Measurements from ENCODE around the gene TPCN2. TPM values are rescaled to one million over a fixed set of nuclear protein-coding genes. Genes with fewer than 3 reads are reported as not detected.

TPCN2 gene
- total RNA-seq, 2 experiments from 2014 or later, result 21.4 to 22.1 TPM

GRCh38 chr11:69005183-69005630 lies 43.5 kb upstream of the TPCN2 start:
- Mint-ChIP-seq H3K9me3 (no peaks in the 10 kb centered on the region), H3K4me3 (no peak overlapping the region)

GRCh38 chr11:69005631-69006368 lies 42.9 kb upstream of the TPCN2 start:
- POLR2A ChIA-PET, result no interaction called here
- ATAC-seq (ENCODE audit: low read depth), result no peak

More at GRCh38 chr11:69005183-69005630, 43.5 kb upstream of the TPCN2 start:
- Mint-ChIP-seq H3K4me1 (no peaks in the 10 kb centered on the region), H3K27me3 (peaks cover 10% of the 10 kb centered on the region), H3K36me3 (no peaks in the 10 kb centered on the region), H3K27ac (no peak overlapping the region)
- ATAC-seq (ENCODE audit: low read depth) (no peak), DNase-seq (peak; percentile 4)
- POLR2A ChIA-PET, result no interaction called here

DNA sequence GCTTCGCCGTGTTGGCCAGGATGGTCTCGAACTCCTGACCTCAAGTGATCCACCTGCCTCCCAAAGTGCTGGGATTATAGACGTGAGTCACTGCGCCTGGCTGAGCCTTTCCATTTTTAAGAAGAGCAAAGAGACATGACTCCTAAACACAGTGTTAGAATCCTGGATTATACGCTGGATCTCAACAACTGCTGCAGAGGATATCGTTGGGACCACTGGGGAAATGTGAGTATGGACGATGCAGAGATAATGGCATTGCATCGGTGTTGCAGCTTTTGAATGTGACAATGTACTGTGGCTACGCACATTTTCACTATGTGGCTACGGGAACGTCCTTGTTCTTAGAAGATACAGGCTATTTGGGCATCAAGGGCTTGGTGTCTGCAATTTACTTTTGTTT lies 41.9 kb upstream of the TPCN2 start:
- no peak overlapping the region for H3K4me3 Mint-ChIP-seq
- DNase-seq (no peak), ATAC-seq (ENCODE audit: low read depth) (no peak)
- no peak overlapping the region for H3K27ac Mint-ChIP-seq
- H3K36me3 Mint-ChIP-seq, result no peaks in the 10 kb centered on the region
- peaks cover 15% of the 10 kb centered on the region for H3K27me3 Mint-ChIP-seq
- H3K9me3 Mint-ChIP-seq, result no peaks in the 10 kb centered on the region
- POLR2A ChIA-PET, result no interaction called here
- no peaks in the 10 kb centered on the region for H3K4me1 Mint-ChIP-seq

More at GRCh38 chr11:69005631-69006368, 42.9 kb upstream of the TPCN2 start:
- no peaks in the 10 kb centered on the region for H3K36me3 Mint-ChIP-seq
- H3K27me3 Mint-ChIP-seq, result peaks cover 10% of the 10 kb centered on the region
- no peaks in the 10 kb centered on the region for H3K9me3 Mint-ChIP-seq
- no peak overlapping the region for H3K27ac Mint-ChIP-seq
- H3K4me3 Mint-ChIP-seq, result no peak overlapping the region
- no peaks in the 10 kb centered on the region for H3K4me1 Mint-ChIP-seq
- peak; percentile 22 for DNase-seq

DNA sequence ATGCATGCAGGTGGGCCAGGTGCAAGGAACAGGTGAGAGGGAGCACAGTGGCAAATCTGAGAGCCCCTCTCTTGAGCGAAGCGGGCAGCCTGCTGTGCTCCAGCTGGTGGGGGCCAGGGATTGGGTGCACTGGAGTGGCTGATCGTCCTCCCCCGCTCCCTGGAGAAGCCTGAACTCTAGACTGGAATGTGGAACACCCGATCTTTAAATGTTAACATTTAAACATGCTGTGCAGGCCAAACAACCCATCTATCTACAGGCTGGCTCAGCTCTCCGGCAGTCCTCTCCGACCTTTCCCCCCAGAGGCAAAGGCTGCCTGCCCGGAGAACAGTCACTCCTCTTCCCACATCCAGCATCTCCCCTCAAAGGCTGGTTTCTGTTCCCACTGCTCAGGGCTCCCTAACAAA lies 40.8 kb upstream of the TPCN2 start:
- H3K9me3 Mint-ChIP-seq, result no peaks in the 10 kb centered on the region
- POLR2A ChIA-PET, result no interaction called here
- no peak overlapping the region for H3K4me3 Mint-ChIP-seq
- no peak for DNase-seq
- no peaks in the 10 kb centered on the region for H3K36me3 Mint-ChIP-seq
- H3K27me3 Mint-ChIP-seq, result peaks cover 25% of the 10 kb centered on the region
- H3K27ac Mint-ChIP-seq, result no peak overlapping the region
- ATAC-seq (ENCODE audit: low read depth), result no peak
- H3K4me1 Mint-ChIP-seq, result no peaks in the 10 kb centered on the region

DNA sequence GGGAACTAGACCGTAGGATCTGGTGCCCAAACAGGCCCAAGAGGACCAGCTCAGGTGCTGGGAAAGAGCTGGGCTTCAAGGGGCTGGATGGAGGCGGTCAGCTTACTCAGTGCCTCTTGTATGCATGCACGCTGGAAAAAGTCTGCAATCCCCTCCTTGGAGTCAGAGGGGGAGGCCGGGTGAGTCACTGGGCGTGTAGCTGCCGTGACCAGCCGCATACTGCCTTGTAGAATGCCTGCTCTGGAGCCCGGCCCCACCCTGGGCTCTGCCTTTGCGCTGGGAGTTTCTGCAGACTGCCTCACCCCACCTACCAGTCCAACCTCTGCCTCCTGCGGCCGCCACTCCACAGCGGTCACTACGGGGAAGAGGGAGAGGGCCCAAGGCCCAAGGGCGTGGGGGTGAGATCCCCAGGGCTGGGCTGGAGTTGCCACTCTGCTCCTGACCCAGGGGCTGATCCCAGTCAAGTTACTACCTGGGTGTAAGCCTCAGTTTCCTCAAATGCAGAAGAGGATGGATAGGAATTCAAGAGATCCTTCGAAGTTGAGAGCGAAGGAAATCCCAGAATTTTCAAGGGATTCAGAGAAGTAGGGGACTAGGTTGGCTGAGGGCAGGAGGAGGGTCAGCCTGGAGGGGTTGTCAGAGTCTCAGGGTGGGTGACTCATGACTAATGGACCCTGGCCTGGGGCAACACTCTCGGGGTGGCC lies 39.8 kb upstream of the TPCN2 start:
- Mint-ChIP-seq H3K9me3 (no peaks in the 10 kb centered on the region), H3K27me3 (peaks cover 25% of the 10 kb centered on the region), H3K27ac (no peak overlapping the region), H3K4me3 (no peak overlapping the region), H3K4me1 (no peaks in the 10 kb centered on the region), H3K36me3 (no peaks in the 10 kb centered on the region)
- DNase-seq, result no peak
- POLR2A ChIA-PET, result no interaction called here
- ATAC-seq (ENCODE audit: low read depth), result no peak

GRCh38 chr11:69009441-69010211 lies 39.1 kb upstream of the TPCN2 start:
- DNase-seq (no peak), ATAC-seq (ENCODE audit: low read depth) (no peak)
- Mint-ChIP-seq H3K27ac (no peak overlapping the region), H3K36me3 (no peaks in the 10 kb centered on the region), H3K27me3 (peaks cover 25% of the 10 kb centered on the region), H3K4me1 (no peaks in the 10 kb centered on the region), H3K9me3 (no peaks in the 10 kb centered on the region), H3K4me3 (no peak overlapping the region)
- POLR2A ChIA-PET, result no interaction called here

GRCh38 chr11:69010361-69010891 lies 38.3 kb upstream of the TPCN2 start:
- no peak overlapping the region for H3K27ac Mint-ChIP-seq
- POLR2A ChIA-PET, result no interaction called here
- peaks cover 25% of the 10 kb centered on the region for H3K27me3 Mint-ChIP-seq
- DNase-seq, result no peak
- no peak overlapping the region for H3K4me3 Mint-ChIP-seq
- ATAC-seq (ENCODE audit: low read depth), result no peak
- no peaks in the 10 kb centered on the region for H3K9me3 Mint-ChIP-seq
- no peaks in the 10 kb centered on the region for H3K4me1 Mint-ChIP-seq
- H3K36me3 Mint-ChIP-seq, result no peaks in the 10 kb centered on the region

DNA sequence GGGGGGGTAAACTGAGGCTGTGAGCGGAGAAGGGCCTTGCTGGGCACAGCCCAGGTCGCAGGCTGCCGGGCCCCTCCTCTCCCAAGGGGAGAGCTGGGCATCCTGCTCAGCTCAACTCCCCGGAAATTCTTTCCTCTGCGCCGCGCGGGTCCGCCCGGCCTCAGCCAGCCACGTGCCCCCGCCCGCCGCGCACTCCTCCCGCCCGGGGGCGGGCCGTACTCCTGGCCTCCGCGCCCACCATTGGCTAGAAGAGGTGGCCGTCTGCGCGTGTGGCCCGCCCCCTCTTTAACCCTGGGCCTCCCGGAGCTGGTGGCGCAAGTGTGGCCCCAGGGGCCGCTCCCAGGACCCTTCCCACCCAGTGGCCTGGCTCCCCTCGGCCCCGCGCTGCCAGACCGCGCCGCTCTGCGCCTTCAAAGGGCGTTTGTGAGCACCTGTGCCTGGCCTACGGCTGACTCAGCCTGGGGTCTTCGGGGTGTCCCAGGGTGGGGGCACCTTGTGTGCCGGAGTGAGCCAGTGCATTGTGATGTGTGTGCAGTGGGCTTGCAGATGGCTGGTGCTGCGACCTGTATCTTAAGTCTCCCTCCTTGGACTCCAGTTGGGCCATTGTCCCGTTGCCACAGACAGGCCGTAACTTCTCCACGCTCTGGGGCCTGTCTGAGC lies 37.6 kb upstream of the TPCN2 start:
- Mint-ChIP-seq H3K36me3 (no peaks in the 10 kb centered on the region), H3K9me3 (no peaks in the 10 kb centered on the region), H3K27ac (no peak overlapping the region), H3K4me1 (no peaks in the 10 kb centered on the region), H3K4me3 (no peak overlapping the region), H3K27me3 (peaks cover 25% of the 10 kb centered on the region)
- POLR2A ChIA-PET, result no interaction called here
- ATAC-seq (ENCODE audit: low read depth) (peak; percentile 76), DNase-seq (peak; percentile 62)

DNA sequence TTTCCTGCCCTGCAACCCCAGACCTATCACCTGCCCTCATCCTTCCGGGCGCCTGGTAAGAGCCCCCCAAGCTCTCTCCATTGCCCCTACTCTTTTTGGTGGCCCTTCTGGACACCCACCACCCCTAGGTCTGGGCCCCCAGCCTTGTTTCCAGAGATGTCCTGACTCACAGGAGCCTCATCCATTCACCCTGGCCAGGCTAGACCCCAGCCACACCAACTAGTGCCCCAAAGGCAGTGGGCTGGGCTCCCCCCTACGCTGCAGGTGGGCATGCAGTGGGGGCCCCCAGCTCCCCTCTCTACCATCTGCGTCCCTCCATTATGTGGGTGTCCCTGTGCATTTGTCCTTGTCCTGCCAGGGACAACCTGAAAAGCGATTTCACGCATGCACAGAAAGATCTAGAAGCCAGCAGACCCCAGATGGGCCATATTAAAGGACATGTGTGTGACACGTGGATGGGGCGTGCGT lies 37.1 kb upstream of the TPCN2 start:
- H3K9me3 Mint-ChIP-seq, result no peaks in the 10 kb centered on the region
- H3K4me1 Mint-ChIP-seq, result no peaks in the 10 kb centered on the region
- no peaks in the 10 kb centered on the region for H3K36me3 Mint-ChIP-seq
- no peak overlapping the region for H3K27ac Mint-ChIP-seq
- H3K27me3 Mint-ChIP-seq, result peaks cover 24% of the 10 kb centered on the region
- DNase-seq (no peak), ATAC-seq (ENCODE audit: low read depth) (no peak)
- POLR2A ChIA-PET, result no interaction called here
- H3K4me3 Mint-ChIP-seq, result no peak overlapping the region

- POLR2A ChIA-PET, result no interaction called here
- DNase-seq (no peak), ATAC-seq (ENCODE audit: low read depth) (no peak)
- no peak overlapping the region for H3K27ac Mint-ChIP-seq
- H3K4me1 Mint-ChIP-seq, result no peaks in the 10 kb centered on the region
- no peaks in the 10 kb centered on the region for H3K9me3 Mint-ChIP-seq
- H3K4me3 Mint-ChIP-seq, result no peak overlapping the region
- peaks cover 26% of the 10 kb centered on the region for H3K27me3 Mint-ChIP-seq
- no peaks in the 10 kb centered on the region for H3K36me3 Mint-ChIP-seq
Observed at GRCh38 chr11:69012092-69013008, 36.4 kb upstream of the TPCN2 start.

GRCh38 chr11:69013009-69013951 lies 35.5 kb upstream of the TPCN2 start, which contains the start of gene MRGPRF:
Gene MRGPRF (minus strand): TSS chr11:69013246. CDS start chr11:69009901, 3,345 bp downstream.
- Mint-ChIP-seq H3K27me3 (peaks cover 22% of the 10 kb centered on the region), H3K36me3 (no peaks in the 10 kb centered on the region)
- DNase-seq, result no peak

More at GRCh38 chr11:69013009-69013951, 35.5 kb upstream of the TPCN2 start, which contains the start of gene MRGPRF:
- POLR2A ChIA-PET, result no interaction called here
- H3K27ac Mint-ChIP-seq, result no peak within 1 kb of the TSS
- H3K4me3 Mint-ChIP-seq, result no peak within 1 kb of the TSS
- no peaks in the 10 kb centered on the region for H3K4me1 Mint-ChIP-seq
- H3K9me3 Mint-ChIP-seq, result no peaks in the 10 kb centered on the region
- no peak for ATAC-seq (ENCODE audit: low read depth)

Measured in activated naive CD8-positive, alpha-beta T cell treated with anti-CD3 and anti-CD28 coated beads, Interleukin-2, amount 10 ng/mL, durations not matched to agents 7 days and 5 days (primary cell).